GM11168 (cell line): Measurements from ENCODE around the gene SPATA46.
"Not testable (repeated sequence)": the region's sequence is repeated elsewhere in the genome, so short reads cannot be mapped to it uniquely, and the experiment has no call there.

Experiments used
- in situ Hi-C: fragments of 300-500 bp; cut with MboI; formaldehyde crosslinking; loops from one replicate; pipeline ENCODE4 v1.12.0; 2022; ENCODE audit warnings: low sequenced_read_pairs; ENCODE audit not compliant: unreplicated experiment

The SPATA46 gene

DNA sequence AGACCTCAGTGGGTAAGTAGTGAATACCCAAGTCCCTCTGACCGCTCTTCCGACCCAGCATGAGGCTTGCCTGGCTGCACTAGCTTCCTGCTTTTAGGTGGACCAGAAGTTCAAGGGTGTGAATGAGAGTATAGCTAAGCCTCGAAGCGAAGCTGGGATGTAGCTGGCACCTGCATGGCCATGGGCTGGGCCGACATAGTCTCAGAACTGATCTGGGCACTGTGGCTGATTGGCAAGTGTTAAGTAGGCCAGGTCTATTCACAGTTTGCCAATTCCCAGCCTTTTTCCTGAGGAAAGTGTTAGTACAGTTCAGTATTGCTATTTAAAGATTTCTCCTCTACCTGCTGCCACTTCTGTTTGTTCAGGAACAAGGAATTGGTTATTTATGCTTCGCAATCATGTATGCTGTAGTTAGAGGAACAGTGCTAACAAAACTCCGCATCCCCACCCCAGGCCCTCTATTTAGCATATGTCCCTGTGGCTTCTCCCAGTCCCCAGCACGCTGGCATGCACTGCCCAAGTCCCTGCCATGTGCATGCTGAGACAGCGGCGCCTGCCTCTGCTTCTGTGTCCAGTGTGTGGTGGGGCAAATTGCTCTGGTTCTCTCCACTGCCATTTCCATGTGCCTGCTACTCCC is 16.3 kb downstream of the SPATA46 start:
- in situ Hi-C loops = no loop called here

GRCh38 chr1:162359523-162360236 is 17.0 kb downstream of the SPATA46 start:
- in situ Hi-C loops = no loop called here

- in situ Hi-C loops = no loop called here
Measured at GRCh38 chr1:162358928-162359327, 17.7 kb downstream of the SPATA46 start.

DNA sequence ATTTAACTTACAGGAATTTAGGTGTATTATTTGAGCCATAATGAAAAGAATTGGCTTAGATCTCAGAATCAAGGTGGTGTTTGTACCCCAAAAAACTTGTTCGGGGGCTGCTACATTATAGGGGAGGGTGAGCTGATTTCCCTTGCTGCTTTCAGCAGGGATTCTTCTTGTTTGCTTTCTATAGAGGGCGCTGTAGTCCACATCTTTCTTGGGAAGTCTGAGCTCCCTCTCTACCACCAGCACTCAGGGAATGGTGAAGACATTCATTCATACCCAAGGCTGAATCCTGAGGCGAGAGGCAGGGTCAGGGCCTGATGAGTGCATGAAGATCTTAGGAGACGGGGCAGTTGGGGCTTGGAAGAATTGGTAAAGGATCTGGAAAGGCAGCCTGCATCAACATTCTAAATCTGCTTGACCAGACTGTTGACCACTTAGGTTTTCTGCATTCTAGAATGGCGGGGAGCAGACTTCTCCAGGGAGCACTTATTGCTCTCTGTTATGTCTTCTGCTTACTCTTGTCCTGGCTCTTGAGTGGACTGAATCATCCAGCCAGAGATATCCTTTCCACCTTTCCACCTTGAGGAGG is 18.9 kb downstream of the SPATA46 start:
- in situ Hi-C loops = no loop called here

DNA sequence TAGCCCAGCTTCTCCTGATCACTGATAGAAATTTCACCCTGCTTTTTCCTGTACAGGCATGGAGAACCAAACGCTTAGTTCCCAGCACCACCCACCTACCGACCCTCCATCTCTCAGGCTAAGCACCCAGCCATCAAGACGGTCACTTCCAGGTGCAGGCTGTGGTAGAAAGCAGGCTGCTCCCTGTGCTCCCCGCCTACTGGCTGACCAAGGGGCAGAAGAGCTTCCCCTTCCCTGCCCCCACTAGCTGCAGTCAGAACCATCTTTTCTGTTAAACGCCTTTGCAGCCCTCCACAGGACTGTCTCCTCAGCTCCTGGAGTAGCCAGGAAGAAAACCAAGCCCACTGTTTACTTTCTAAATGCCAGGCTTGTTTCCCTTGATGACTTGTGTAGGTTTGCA is 23.0 kb downstream of the SPATA46 start:
- in situ Hi-C loops = no loop called here

GRCh38 chr1:162353078-162353477 is 23.6 kb downstream of the SPATA46 start:
- in situ Hi-C loops = no loop called here

DNA sequence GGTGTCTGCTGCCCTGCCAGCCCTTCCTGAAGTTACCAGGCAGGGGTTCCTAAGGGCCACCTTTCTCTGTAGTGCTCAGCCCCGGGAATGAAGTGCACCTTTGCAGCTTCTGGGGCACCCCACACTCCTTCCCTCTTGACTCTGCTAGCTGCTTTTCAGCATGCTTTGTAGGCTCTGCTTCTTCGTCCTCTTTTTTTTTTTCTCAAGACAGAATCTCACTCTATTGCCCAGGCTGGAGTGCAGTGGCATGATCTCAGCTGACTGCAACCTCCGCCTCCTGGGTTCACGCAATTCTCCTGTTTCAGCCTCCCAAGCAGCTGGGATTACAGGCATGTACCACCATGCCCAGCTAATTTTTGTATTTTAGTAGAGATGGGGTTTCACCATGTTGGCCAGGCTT is 24.8 kb downstream of the SPATA46 start:
- in situ Hi-C loops = not testable (repeated sequence)

DNA sequence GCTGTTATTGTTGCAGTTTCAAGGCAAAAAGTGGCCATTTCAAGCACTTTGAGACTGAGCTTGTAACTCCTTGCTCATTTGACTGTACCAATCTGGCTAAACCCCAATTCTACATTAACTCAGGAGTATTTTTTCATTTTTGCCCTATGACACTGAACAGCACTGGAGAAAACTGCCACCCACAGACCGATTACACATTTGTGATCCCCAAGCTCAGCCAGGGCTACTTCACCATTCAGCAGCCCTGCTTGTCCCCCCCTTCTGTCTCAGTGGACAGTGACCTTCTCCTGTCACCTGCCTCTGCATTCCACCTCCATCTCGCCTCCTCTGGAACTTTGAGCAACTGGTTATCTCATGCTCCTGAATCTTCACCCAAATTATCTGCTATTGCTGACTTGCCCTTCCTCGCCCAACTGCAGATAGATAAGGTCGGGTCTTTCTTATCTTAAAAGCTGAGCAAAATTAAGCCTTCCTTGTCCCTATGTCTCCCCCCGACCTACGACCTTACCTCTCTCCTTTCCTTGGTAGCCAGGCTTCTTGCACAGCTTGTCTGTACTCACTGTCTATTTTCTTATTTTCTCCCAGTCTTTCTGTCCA is 25.3 kb downstream of the SPATA46 start:
- in situ Hi-C loops = no loop called here

DNA sequence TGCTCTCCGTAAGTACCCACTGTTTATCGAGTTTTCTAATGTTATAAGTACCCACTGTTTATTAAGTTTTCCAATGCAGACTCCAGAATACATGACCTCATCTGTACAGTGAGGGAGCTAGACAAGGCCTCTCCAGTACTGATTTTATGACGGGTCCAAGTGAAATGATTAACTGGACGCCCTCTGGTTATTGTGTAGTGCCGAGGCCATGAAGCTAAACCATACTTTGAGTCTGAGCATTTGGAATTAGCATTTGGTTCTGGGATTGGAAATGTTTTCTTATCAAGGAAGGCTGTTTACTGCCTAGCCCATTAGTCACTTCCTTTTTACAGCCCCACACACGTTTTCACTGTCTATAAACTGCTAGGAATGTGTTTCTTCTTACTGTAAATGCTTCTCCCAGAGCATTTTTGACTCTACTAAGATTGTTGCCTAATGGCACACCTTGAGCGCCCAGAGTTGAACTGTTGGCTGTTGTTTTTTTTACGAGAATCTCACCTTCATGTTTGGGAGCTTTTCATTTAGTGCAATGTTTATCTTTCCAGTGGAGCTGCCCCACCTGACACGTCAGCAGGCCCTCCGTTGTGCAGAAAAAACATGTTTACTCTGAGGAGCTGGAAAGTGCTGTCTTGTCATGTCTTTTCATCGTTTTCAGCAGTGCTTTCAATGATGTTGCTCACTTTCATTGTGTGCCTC is 26.9 kb downstream of the SPATA46 start:
- in situ Hi-C loops = no loop called here

DNA sequence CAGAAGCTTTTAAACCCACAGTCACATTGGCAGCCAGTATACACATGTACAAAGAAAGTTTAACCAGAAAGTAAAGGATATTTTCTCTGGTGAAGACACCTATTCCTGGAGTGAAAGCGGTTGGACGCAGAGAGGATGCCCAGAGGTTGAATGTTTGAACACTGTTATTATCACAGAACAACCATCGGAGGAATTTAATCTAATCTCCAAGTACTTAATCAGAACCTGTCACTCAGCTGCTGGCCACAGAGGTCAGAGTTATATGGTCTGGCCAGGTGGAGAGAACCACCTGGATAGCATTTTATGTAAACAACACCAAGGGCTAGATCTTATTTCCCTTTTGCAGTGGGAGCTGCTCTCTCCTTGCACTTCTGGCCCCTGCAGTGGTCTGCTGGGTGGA is 29.4 kb downstream of the SPATA46 start:
- in situ Hi-C loops = no loop called here

DNA sequence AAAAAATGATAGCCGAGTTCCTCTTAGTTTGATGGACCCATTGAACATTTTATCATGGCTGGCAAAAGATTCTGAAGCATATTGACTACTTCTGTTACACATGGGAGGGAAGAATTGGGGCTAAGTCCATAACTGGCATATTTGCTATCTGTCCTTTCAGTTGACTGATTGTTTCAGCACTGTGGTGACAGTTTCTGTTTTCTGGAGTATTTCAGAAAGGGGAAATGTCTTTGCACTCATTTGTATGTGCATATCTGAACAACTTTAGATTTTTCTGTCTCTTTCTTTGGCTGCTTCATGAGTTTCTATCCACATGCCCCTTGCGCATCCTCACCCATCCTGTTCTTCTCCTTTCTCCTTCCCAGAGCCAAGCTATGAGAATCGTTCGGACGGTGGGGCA is 33.2 kb downstream of the SPATA46 start:
- in situ Hi-C loops = no loop called here

DNA sequence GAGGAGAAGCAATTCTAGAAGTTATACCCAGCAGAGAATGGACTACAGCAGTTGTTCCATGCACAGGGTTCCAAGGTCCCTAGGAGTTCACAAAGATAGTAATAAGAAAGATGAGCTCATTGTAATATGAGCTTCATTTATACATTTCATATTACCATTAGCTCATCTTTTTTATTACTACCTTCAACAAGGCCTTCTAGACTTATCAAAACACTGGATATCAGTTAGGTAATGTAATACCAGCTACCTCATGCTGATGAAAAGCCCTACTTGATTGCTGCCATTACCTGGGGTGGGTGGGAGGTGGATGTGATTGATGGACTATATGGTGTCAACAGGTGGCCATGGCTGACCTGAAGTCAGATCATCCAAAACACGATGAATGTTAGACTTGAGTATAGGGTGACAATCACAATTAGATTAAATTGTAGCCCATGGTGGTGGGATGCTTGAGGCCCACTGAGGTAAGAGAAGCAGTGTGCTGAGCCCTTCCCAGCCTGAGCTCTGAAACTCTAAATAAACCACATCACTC is 34.1 kb downstream of the SPATA46 start:
- in situ Hi-C loops = no loop called here

GRCh38 chr1:162336621-162337285 is 39.9 kb downstream of the SPATA46 start:
- in situ Hi-C loops = no loop called here

DNA sequence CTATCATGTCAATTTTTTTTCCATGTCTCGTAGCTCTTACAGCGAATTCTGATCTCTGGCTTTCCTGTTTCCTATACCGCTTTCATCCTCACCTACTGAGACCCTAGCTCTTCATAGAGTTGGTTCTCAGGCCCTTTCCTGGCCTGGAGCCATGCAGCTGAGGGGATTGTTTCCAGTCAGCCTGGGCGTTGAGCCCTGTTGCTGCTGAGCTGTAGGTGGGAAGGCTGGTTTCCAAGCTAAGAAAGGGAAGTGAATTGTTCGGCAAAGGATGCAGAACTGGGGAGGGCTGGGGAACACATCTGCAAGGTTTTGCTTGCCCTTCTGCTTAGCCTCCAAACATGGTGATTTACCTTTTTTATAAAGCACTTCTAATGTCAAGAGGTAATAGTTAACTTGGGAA is 41.5 kb downstream of the SPATA46 start:
- in situ Hi-C loops = no loop called here

DNA sequence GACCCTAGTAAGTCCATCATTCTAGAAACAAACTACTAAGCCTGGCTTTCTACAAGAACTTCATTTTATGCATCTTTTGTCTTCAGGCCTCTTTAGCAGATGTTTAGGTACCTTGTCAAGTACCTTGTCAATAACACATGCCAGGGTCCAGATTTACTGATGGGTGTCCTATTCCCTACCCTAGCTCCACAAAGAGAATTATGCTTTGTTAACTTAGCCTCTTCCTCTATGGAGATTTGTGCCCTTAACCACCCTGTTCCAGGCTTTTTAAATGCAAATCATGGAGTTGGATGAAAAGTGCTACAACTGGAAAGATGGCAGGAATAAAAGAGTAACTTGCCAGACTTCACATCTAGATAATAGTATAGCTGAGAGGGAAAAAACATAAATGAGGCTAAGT is 42.7 kb downstream of the SPATA46 start:
- in situ Hi-C loops = no loop called here

- in situ Hi-C loops = no loop called here
Measured at GRCh38 chr1:162329826-162330225, 46.8 kb downstream of the SPATA46 start.

DNA sequence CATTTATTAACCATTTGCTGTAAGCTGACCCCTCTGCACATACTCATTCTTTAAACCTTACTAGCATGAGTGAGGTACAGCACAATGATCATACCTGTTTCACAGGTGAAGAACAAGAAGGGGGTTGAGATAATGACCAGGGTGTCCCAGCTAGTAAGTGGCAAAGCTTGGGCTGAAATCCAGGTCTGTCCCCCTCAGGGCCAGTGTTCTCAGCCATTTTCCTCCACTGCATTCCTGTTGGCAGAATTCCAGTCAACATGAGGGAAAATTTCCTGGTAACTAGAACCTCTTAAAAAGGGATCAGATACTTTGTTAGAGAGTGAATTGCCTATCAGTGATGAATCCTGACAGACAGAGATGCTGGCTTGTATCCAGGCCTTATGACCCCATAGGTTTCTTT is 48.1 kb downstream of the SPATA46 start:
- in situ Hi-C loops = no loop called here

- in situ Hi-C loops = no loop called here
Measured at GRCh38 chr1:162327788-162328165, 48.9 kb downstream of the SPATA46 start.

- in situ Hi-C loops = no loop called here
Measured at GRCh38 chr1:162327144-162327787, 49.4 kb downstream of the SPATA46 start.

GRCh38 chr1:162326559-162326958 is 50.1 kb downstream of the SPATA46 start:
- in situ Hi-C loops = no loop called here
